NCI-H345 (cell line): ENCODE results near the gene PRMT9.

Experiments used
- DNase-seq: peaks from one replicate; lab custom pipeline; 2025; lab: John Stamatoyannopoulos, UW

PRMT9 gene

DNA sequence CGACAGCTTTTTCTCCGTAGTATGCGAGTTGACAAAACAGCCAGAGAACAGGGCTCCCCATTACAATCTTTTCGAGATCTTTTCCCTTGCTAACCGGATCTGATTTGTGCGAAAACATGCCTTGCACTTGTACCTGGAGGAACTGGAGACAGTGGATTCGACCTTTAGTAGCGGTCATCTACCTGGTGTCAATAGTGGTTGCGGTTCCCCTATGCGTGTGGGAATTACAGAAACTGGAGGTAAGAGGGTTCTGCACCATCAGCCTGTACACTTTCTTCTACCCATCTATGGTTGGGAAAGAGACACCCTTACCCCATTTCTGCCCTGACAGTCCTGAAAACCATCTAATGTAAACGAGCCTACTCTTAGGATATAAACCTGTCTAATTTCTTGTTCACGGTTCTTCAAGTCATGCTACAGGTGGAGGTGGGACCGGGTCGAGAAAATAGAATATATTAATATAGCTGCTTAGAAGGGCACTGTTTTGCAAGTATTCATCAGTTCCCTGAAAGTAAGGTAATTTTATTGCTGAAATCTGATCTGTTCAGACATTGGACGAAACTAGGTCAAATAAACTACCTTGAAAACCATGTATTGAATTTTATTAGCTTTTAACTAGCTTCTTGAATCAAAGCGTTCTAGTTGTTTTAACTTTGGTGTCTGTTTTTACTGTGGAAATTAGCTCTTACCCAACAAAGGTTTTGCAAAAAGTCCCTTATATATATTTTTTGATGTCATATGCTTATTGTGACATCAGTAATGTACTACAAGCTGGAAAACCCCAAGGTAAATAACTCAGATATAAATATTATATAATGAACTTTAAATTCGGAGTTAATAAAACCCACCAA is 65.9 kb downstream of the PRMT9 start:
- no peak for DNase-seq

DNA sequence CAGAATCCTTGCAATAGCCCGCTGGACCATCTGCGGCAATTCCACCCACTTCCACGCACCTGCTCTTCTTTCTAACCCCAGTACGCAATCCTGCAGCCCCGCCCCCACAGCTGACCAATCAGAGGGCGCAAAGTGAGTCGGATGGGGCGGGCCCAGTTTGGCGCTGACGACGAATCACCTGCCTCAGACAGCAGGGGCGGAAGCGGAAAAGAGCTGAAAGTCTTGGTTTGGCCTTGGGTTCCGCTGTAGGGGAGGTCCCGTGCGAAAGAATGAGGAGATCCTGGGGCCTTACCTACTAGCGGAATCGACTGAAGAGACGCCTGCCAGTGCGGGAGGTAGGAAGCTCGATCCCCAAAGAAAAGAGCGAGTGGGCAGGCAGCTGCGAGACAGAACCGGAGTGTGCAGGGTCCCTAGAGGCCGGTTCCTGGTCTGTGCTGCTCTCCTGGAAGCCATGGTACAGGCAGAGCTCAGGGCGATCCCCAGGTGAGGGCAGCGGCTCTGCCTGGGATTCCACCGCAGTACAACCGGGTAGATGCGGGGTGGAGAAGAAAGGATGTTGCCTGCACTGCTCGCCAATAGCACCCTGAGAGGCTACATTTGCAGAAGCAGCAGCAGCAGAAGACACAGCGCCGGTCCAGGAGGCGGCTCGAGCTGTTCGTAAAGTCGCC is 66.7 kb downstream of the PRMT9 start, which contains the start of gene TMEM184C:
Gene TMEM184C, plus strand, starts transcription at position 225 of the 668 bp plus-strand sequence. CDS start 560 bp downstream, outside the sequence.
- peak; percentile 94 for DNase-seq

DNA sequence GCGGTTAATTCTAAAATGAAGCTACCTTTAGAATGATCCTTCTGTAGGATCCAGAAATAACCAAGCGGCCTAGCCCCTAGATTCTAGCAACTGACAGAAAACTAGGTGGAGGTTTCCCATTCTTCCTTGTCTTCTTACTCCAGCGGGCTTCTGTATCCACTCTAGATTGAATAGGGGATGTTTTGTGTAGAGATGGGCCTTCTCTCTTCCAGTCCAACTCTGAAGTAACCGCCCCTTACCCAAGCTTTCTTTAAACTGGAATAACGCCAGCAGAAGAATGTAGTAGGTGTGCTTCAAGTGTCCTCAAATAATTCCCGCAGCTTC is 67.2 kb downstream of the PRMT9 start:
- DNase-seq = no peak

DNA sequence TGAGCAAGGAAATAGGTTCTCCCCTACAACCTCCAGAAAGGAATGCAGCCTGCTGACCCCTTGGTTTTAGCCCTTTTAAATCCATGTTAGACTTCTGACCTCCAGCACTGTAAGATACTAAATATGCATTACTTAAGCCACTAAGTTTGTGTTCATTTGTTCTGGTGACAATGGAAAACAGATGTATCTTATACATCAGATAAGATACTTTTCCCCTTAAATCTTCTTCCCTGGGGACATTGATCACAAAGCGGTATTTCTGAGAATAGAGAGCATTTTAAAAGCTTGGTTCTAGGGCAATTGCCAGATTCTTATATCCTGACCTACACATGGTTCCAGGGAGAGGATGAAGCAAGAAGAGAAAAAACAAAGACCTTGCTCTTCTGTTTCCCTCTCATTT is 73.3 kb downstream of the PRMT9 start:
- no peak for DNase-seq

DNA sequence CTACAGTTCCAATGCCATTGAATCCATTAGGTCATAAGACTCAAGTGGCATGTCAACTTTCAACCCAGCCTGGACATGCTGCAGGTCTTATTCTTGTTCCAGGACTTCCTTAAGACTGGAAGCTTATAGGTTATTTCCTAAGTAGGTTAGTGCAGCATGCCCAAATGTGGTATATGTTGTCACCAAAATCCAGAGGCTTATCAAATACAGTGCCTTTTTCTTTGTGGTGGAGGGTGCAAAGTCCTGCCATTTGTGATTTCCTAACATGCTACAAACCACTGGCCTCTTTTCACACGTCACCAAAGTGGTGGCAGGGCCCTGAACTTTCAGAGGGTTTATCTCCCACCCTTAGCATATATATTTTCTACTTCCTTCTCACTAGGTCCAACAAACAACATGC is 76.5 kb downstream of the PRMT9 start:
- DNase-seq = no peak

DNA sequence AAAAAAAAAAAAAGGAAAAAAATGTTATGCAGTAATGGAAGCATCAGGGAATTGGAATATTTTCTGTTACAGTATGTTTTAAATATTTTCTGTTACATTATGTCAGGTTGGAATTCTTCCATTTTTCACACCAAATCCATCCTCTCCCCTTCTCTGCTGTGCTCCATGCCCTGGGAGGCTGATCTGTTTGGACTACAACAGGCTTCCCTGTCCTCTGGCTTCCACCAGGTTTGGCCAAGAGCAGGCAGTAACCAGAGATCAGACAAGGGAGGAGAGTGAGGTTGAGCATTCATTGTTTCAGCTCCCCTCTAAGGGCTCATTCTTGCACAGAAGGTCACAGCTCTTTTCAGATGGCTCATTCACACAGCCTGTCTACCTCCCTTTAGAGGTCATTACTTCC is 78.5 kb downstream of the PRMT9 start:
- DNase-seq = no peak

DNA sequence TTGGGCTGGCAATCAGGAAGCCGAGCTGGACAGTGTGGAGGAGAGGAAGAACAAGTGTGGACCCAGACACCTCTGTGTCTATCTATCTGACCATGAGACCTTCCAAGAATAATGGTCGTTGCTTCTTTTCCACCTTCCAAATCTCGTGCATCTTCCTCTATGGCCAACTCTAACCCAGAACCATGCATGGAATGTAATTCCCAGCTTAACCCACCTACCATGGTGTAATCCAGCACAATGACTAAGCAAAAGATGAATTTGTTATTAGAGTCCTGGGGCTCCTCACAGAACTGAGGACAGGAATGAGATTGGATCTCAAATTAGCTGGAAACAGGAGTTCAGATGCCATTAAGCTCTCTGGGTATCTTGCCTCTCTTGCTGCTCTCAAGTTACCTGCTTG is 84.2 kb downstream of the PRMT9 start:
- DNase-seq = no peak

DNA sequence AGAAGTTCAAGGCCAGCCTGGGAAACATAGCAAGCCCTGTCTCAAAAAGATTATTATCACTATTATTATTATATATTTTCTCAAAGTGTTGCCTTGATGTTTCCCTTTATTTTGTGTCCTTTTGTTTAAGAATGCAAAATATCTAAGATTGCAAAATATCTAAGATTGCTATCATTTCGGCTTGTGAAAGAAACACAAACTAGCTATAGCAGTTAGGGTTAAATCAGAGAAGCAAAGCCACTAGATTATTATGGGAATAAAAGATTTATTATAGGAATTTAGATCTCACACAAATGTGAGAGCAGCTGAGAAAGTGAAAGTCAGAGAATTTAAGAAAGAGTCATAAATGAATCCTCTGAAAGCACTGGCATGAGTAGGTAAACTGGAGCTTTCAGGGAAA is 84.8 kb downstream of the PRMT9 start:
- DNase-seq = no peak

DNA sequence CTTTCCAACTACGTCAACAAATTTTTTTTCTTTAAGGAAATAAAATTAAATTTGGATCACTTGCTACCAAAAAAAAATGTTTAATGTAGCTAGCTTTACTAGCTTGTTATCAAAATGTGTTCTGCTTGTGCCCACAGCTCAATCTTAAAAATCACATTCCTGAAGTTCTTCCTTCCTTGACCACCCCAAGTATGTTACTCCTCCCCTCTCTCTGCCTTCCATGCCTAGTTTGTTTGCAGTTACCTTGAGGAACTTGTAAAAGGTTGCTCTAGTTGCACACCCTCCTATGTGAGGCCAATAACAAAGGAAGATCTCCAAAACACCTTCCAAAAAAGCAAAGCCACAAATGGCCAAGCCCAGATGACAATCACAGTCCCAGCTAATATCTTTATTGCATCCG is 86.4 kb downstream of the PRMT9 start:
- DNase-seq = no peak

DNA sequence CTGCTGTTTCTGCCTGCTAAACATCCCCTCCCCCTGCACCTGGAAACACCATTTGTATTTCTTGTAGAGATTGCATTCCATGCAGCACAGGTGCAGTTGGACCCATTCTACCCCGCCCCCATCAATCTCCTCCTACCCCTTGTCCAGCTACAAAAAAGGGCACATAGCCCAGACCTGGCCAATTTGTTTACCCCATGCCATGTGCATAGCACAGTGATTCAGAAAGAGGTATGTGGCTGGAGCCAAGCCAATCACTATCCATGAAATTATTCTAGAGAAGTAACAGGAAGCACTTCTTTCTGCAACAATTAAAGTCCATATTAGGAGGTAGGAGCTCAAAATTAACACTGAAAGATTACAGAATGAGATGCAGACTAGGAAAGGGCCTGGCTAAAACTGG is 87.0 kb downstream of the PRMT9 start:
- no peak for DNase-seq

DNA sequence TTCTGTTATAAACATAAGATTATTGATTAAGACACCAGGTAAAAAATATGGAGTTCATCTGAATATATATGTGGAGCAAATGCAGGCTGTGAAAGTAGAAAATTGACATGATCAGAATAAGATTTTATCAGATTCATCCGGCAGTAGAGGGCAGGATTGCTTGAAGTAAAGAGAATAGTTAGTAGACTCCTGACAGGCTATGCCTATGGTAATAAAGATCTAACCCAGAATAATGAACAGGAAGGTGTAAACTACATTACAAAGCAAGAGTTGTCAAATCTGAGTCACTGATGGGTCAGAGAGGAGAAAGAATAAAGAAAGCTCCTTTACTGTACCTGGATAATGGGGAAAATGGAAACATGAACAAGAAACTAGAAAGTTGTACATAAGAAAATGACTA is 87.6 kb downstream of the PRMT9 start:
- DNase-seq = no peak

DNA sequence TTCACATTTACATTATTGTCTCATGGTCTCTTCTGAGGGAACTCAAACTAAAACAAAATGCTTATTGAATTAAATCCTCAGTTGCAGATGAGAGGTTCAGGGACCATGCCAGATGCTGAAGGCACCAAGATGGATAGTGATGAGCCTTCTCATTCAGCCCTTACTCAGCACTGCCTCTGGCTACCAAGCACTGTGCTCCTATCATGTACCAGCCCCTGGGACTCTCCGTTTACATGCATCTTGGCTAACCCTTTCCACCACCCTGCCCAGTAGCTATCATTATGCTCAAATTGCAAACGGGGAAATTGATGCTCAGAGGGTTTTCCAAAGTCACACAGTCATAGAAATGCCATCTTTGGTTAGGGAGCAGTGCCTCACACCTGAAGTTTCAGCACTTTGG is 89.4 kb downstream of the PRMT9 start:
- DNase-seq = no peak

DNA sequence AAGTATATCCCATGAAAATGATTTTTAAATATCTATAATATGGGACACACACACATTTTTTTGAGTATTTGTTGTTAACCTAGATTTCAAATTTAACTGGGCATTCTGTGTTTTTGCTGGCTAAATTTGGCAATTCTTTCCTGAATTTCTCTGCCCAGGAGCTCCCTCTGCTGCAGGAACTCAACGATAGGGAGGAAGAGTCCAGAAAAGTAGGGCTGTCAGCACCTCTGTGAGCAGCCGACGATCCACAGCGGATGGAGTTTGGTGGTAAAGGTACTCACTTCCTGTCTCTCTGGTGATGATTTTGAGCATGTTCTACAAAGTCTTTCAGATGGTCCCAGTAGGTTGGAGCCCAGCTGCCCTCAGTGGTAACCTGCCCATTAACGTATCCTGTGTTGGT is 89.9 kb downstream of the PRMT9 start:
- DNase-seq = no peak

DNA sequence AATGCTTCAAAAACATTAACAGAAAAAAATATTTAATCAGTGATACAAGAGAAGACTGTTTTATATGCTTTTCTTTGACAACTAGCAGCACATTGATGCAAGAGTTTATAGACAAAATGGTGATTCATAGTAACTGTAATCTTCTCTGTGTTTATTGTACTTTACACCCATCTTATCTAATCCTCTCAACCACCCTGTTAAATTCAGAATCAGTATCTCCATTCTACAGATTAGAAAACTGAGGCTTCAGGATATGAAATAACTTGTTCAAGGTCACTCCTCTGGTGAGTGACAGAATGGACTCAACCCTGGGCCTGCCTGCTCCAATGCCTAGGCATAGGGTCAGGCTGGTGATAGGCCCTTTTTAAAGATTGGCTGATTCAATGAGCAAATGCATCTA is 92.9 kb downstream of the PRMT9 start:
- DNase-seq = no peak

DNA sequence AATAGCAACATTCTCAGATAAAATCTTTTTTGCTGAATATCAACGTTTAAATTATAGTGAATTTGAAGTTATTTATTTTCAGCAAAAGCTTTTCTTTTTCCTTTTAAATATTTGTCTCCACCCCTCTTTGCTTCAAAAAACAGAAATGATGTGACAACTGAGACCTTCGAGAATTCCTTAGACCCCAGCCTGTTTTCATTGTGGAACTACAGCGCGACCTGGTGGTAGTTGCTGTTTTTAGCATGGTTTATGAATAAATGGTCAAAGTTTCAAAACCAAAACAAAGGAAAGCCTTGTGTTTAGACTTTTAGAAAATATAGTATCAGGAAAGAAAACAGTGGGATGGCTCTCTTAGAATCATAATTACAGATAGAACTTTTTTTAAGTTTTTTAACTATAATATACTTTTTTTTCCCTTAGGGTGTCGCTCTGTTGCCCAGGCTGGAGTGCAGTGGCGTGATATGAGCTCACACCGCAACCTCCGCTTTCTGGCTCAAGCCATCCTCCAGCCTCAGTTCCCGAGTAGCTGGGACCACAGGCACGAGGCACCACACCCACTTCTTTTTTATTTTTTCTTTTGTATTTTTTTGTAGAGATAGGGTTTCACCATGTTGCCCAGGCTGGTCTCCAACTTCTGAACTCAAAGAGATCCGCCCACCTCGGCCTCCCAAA is 93.6 kb downstream of the PRMT9 start:
- DNase-seq = peak; percentile 29

DNA sequence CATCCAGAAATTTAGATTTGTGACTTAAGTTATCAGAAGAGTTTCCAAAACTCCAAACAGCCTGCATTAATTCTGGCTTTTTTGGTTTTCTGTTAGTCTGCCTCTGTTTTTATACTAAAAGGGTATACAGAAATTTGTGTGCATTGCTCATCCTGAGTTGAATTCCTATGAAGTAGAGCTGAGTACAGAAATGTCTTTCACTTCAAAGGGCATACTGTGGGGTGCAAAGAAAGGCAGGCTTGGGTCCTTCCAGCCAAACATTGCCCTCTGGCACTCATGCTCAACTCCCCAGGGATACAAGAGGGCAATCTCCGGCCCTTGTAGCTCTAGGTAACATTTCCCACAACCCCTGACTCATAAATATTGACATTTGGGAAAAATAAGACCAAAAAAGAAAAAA is 94.4 kb downstream of the PRMT9 start:
- DNase-seq = no peak
